Pulmonary artery endothelial cell (primary cell): ENCODE results near the gene BAD. TPM values are rescaled to one million over a fixed set of nuclear protein-coding genes. Genes with fewer than 3 reads are reported as not detected.
"Not testable (repeated sequence)": the region's sequence is repeated elsewhere in the genome, so short reads cannot be mapped to it uniquely, and the experiment has no call there.

Experiments
- DNase-seq: peaks from one replicate; pipeline ENCODE4 v3.0.0-alpha.2; 2011; ENCODE audit warnings: low read depth, low spot score
- total RNA-seq: library from RNA; depleted of rRNA; stranded (reverse); fragments of >200 nt; gene quantifications from 2 replicates; pipeline ENCODE4 v1.2.3, GENCODE V29; 2014

BAD gene
- total RNA-seq, 1 donor from 2014 or later = 84.5 TPM

- DNase-seq = no peak
These were observed 37.4 kb downstream of the BAD start, which contains the start of gene PPP1R14B for GRCh38 chr11:64246871-64247728. TSS of gene PPP1R14B (minus strand) at chr11:64246943. CDS start at chr11:64246673, 270 bp downstream.

- DNase-seq = not testable (repeated sequence)
These were observed 37.9 kb downstream of the BAD start for GRCh38 chr11:64246621-64246870.

- DNase-seq = no peak
These were observed 38.5 kb downstream of the BAD start for GRCh38 chr11:64245797-64246620.

GRCh38 chr11:64245401-64245796 is 39.1 kb downstream of the BAD start:
- DNase-seq = no peak

GRCh38 chr11:64244966-64245365 is 39.5 kb downstream of the BAD start:
- no peak for DNase-seq

GRCh38 chr11:64244107-64244506 is 40.4 kb downstream of the BAD start:
- DNase-seq = no peak

- DNase-seq = no peak
These were observed 41.1 kb downstream of the BAD start for GRCh38 chr11:64243236-64243854.

- no peak for DNase-seq
These were observed 42.7 kb downstream of the BAD start for GRCh38 chr11:64241491-64242374.

- peak; percentile 97 for DNase-seq
These were observed 43.3 kb downstream of the BAD start for GRCh38 chr11:64241241-64241490.

- DNase-seq = peak; percentile 80
These were observed 43.8 kb downstream of the BAD start, which contains the start of gene FKBP2 for GRCh38 chr11:64240435-64241240. TSS of gene FKBP2 (plus strand) at chr11:64241095. CDS start at chr11:64242388, 1,293 bp downstream.

- no peak for DNase-seq
These were observed 44.6 kb downstream of the BAD start for GRCh38 chr11:64239662-64240434.

- DNase-seq = no peak
These were observed 45.5 kb downstream of the BAD start for GRCh38 chr11:64238999-64239398.

GRCh38 chr11:64238076-64238475 is 46.4 kb downstream of the BAD start:
- no peak for DNase-seq

GRCh38 chr11:64237484-64237951 is 46.9 kb downstream of the BAD start:
- no peak for DNase-seq

GRCh38 chr11:64235437-64236161 is 48.9 kb downstream of the BAD start:
- DNase-seq = no peak

- DNase-seq = no peak
These were observed 49.7 kb downstream of the BAD start for GRCh38 chr11:64234647-64235379.

GRCh38 chr11:64233913-64234586 is 50.4 kb downstream of the BAD start, which contains the start of gene VEGFB:
TSS of gene VEGFB (plus strand) at chr11:64234584. CDS start at chr11:64234834, 250 bp downstream.
- DNase-seq = no peak

GRCh38 chr11:64232967-64233315 is 51.5 kb downstream of the BAD start:
- DNase-seq = no peak
